ENCODE results near the gene ZNF469.
A peak's percentile ranks its signal among the peaks of the same experiment; 100 is the strongest.

Gene ZNF469

DNA sequence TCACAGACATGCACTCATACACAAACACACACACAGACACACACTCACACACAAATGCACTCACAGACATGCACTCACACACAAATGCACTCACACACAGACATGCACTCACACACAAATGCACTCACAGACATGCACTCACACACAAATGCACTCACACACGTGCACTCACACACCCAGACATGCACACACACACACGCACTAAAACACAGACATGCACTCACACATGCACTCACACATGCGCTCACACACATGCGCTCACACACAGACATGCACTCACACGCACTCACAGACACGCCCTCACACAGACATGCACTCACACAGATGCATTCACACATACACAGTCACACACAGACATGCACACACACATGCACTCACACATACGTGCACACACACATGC is 2.7 kb upstream of the ZNF469 start:
- no peaks in the 10 kb centered on the region for H3K36me3 Mint-ChIP-seq (ENCODE audit: low read depth)
- no peak overlapping the region for H3K27ac Mint-ChIP-seq
- TF ChIP-seq, protein P1, sequence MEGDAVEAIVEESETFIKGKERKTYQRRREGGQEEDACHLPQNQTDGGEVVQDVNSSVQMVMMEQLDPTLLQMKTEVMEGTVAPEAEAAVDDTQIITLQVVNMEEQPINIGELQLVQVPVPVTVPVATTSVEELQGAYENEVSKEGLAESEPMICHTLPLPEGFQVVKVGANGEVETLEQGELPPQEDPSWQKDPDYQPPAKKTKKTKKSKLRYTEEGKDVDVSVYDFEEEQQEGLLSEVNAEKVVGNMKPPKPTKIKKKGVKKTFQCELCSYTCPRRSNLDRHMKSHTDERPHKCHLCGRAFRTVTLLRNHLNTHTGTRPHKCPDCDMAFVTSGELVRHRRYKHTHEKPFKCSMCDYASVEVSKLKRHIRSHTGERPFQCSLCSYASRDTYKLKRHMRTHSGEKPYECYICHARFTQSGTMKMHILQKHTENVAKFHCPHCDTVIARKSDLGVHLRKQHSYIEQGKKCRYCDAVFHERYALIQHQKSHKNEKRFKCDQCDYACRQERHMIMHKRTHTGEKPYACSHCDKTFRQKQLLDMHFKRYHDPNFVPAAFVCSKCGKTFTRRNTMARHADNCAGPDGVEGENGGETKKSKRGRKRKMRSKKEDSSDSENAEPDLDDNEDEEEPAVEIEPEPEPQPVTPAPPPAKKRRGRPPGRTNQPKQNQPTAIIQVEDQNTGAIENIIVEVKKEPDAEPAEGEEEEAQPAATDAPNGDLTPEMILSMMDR (IDR thresholded peaks at IDR 0.05): no peak
- H3K9me3 Mint-ChIP-seq: no peaks in the 10 kb centered on the region
- H3K27me3 Mint-ChIP-seq (ENCODE audit: low read depth, poor library complexity): peaks cover 29% of the 10 kb centered on the region
- no peak for DNase-seq
- no peak overlapping the region for H3K4me3 Mint-ChIP-seq
- H3K4me1 Mint-ChIP-seq: no peaks in the 10 kb centered on the region

DNA sequence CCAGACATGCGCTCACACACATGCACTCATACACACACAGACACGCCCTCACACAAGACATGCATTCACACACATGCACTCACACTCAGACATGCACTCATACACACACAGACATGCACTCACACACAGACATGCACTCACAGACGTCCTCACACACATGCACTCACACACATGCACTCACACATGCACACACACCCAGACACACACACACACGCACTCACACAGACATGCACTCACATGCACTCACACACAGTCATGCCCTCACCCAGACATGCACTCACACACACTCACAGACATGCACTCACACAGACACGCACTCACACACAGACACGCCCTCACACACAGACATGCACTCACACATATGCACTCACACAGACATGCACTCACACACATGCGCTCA is 2.1 kb upstream of the ZNF469 start:
- DNase-seq: no peak
- Mint-ChIP-seq H3K27me3 (ENCODE audit: low read depth, poor library complexity) (peaks cover 33% of the 10 kb centered on the region), H3K36me3 (ENCODE audit: low read depth) (no peaks in the 10 kb centered on the region), H3K27ac (no peak overlapping the region), H3K4me3 (no peak overlapping the region), H3K9me3 (no peaks in the 10 kb centered on the region), H3K4me1 (no peaks in the 10 kb centered on the region)
- TF ChIP-seq, protein P1 (IDR thresholded peaks at IDR 0.05): no peak

GRCh38 chr16:88381820-88382451 is 823 bp upstream of the ZNF469 start:
- Mint-ChIP-seq H3K9me3 (no peaks in the 10 kb centered on the region), H3K27me3 (ENCODE audit: low read depth, poor library complexity) (peaks cover 44% of the 10 kb centered on the region), H3K4me1 (no peaks in the 10 kb centered on the region), H3K27ac (no peak overlapping the region), H3K36me3 (ENCODE audit: low read depth) (no peaks in the 10 kb centered on the region), H3K4me3 (no peak overlapping the region)
- TF ChIP-seq, protein P1 (IDR thresholded peaks at IDR 0.05): no peak
- DNase-seq: no peak

DNA sequence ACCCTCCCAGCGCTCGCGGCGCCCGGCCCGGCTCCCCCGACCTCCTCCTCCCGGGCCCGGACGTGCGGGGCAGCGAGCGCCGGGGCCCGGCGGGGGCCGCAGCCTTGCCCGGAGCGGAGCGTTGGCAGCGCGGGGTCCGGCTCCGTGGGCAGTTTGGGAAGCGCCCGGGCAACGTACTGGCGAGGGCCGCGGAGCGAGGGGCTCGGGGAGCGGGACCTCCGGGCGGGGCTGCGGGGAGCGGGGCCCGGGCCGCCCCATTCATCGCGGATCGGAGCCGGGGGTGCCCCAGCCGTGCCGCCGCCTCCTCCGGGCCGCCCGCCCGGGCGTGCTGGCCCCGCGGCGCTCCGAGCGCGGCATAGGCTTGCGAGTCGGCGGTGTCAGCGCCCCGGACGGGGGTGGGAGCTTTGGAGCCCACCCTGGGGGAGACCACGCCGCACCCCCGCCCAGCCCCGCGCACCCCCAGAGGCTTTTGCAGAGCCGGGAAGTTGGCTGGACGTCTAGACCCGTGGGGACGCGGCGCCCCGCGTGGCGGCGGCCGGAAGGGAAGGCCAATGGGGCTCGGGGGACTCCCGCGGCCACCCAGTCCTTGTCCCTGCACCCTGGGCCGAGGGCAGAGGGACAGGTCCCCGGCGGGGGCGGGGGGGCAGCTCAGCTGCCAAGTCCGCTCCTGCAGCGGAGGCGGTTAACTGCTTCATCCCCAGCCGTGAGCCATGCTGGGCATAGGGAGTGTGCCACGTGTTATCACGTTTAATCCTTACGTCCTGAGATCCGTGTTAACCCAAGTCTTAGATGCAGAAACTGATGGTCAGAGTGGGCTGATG is 852 bp downstream of the ZNF469 start:
- H3K27me3 Mint-ChIP-seq (ENCODE audit: low read depth, poor library complexity): peaks cover 44% of the 10 kb centered on the region
- H3K9me3 Mint-ChIP-seq: no peaks in the 10 kb centered on the region
- TF ChIP-seq, protein P1 (IDR thresholded peaks at IDR 0.05): peak; percentile 41
- H3K4me3 Mint-ChIP-seq: peak overlapping the region; percentile 60
- peak; percentile 60 for DNase-seq
- no peaks in the 10 kb centered on the region for H3K4me1 Mint-ChIP-seq
- no peaks in the 10 kb centered on the region for H3K36me3 Mint-ChIP-seq (ENCODE audit: low read depth)
- H3K27ac Mint-ChIP-seq: no peak overlapping the region

DNA sequence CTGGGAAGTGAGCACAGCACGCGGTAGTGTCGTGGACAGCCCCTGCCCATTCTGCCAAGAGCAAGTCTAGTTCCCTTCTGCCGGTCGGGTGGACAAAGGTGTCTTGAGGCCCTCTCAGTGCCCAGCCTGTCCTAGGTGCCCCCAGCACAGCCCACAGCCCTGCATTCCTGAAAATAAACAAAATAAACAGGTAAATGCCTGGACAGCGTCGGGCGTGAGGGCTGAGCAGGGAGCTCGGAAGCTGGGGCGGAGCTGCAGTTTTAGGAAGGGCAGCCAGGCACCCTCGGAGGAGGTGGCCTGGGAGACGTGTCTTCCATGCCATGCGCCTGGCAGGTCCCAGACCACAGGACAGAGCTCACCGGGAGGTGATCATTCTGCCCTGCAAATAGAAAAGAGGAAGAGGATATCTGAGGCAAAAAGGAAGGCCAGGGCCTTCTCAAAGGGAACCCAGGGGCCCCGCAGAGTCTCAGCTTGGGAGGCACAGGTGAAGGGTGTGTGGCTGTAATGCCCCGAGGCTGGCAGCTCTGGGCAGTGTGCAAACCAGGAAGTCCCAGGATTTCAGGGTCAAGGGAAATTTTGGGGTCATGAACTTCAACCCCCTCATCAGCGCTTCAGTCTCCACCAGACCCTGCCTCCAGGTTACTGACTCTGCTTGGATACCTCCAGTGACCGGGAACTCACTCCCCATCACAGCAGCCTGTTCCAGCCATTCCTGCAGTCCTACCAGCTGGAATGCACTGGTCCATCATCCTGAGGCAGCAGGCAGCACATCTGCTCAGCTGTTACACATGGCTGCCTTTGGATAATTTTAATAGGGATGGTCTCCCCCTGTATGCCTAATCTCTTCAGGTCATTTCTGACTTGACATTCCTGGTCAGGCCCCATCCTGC is 1.7 kb downstream of the ZNF469 start:
- no peak for DNase-seq
- TF ChIP-seq, protein P1 (IDR thresholded peaks at IDR 0.05): no peak
- Mint-ChIP-seq H3K4me3 (peak overlapping the region; percentile 60), H3K36me3 (ENCODE audit: low read depth) (no peaks in the 10 kb centered on the region), H3K27me3 (ENCODE audit: low read depth, poor library complexity) (peaks cover 46% of the 10 kb centered on the region), H3K27ac (no peak overlapping the region), H3K4me1 (no peaks in the 10 kb centered on the region), H3K9me3 (no peaks in the 10 kb centered on the region)
